Amygdala (tissue), 56 donors: ENCODE data around the gene AP3M1.

Source experiments
- DNase-seq, 56 donors: peaks; one replicate each; lab custom pipeline; 2025; lab: John Stamatoyannopoulos, UW

The AP3M1 gene

GRCh38 chr10:74083304-74083703, 67.3 kb downstream of the AP3M1 start:
- no peak for DNase-seq

- no peak for DNase-seq
These were observed 68.5 kb downstream of the AP3M1 start for GRCh38 chr10:74081941-74082718.

GRCh38 chr10:74081192-74081803, 69.3 kb downstream of the AP3M1 start:
- DNase-seq: peak in 22 of 56 donors; percentile 2 to 59 (median 15)

GRCh38 chr10:74079936-74080590, 70.6 kb downstream of the AP3M1 start:
- DNase-seq: no peak

- DNase-seq: no peak
These were observed 71.3 kb downstream of the AP3M1 start for GRCh38 chr10:74079028-74079935.

GRCh38 chr10:74078037-74078436, 72.6 kb downstream of the AP3M1 start:
- no peak for DNase-seq

- DNase-seq: no peak
These were observed 73.2 kb downstream of the AP3M1 start for GRCh38 chr10:74077416-74077815.

GRCh38 chr10:74076961-74077360, 73.7 kb downstream of the AP3M1 start:
- DNase-seq: no peak

- DNase-seq: no peak
These were observed 74.7 kb downstream of the AP3M1 start for GRCh38 chr10:74075906-74076305.

GRCh38 chr10:74072503-74072902, 78.1 kb downstream of the AP3M1 start:
- no peak for DNase-seq

GRCh38 chr10:74071157-74071556, 79.5 kb downstream of the AP3M1 start:
- no peak for DNase-seq
